ENCODE data around the gene ZC2HC1B.

The ZC2HC1B gene

GRCh38 chr6:143961886-143962878, 97.9 kb downstream of the ZC2HC1B start:
- no peak overlapping the region for H3K9ac ChIP-seq
- no peaks in the 10 kb centered on the region for H3K4me1 ChIP-seq
- H2AFZ ChIP-seq, result no peak overlapping the region
- no peaks in the 10 kb centered on the region for H3K79me2 ChIP-seq
- TF ChIP-seq, protein P1, sequence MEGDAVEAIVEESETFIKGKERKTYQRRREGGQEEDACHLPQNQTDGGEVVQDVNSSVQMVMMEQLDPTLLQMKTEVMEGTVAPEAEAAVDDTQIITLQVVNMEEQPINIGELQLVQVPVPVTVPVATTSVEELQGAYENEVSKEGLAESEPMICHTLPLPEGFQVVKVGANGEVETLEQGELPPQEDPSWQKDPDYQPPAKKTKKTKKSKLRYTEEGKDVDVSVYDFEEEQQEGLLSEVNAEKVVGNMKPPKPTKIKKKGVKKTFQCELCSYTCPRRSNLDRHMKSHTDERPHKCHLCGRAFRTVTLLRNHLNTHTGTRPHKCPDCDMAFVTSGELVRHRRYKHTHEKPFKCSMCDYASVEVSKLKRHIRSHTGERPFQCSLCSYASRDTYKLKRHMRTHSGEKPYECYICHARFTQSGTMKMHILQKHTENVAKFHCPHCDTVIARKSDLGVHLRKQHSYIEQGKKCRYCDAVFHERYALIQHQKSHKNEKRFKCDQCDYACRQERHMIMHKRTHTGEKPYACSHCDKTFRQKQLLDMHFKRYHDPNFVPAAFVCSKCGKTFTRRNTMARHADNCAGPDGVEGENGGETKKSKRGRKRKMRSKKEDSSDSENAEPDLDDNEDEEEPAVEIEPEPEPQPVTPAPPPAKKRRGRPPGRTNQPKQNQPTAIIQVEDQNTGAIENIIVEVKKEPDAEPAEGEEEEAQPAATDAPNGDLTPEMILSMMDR (IDR thresholded peaks at IDR 0.05), result no peak
- no peak overlapping the region for H3K4me2 ChIP-seq (ENCODE audit: low read length)
- no peak overlapping the region for H3K27ac ChIP-seq
- H3K36me3 ChIP-seq (ENCODE audit: control insufficient read depth, insufficient read depth, low read length), result no peaks in the 10 kb centered on the region
- H3K9me3 ChIP-seq (ENCODE audit: control insufficient read depth, low read length), result no peaks in the 10 kb centered on the region
- H3K4me3 ChIP-seq (ENCODE audit: low read depth, low read length), result no peak overlapping the region
- no peaks in the 10 kb centered on the region for H3K27me3 ChIP-seq (ENCODE audit: control insufficient read depth, insufficient read depth, low read length)

DNA sequence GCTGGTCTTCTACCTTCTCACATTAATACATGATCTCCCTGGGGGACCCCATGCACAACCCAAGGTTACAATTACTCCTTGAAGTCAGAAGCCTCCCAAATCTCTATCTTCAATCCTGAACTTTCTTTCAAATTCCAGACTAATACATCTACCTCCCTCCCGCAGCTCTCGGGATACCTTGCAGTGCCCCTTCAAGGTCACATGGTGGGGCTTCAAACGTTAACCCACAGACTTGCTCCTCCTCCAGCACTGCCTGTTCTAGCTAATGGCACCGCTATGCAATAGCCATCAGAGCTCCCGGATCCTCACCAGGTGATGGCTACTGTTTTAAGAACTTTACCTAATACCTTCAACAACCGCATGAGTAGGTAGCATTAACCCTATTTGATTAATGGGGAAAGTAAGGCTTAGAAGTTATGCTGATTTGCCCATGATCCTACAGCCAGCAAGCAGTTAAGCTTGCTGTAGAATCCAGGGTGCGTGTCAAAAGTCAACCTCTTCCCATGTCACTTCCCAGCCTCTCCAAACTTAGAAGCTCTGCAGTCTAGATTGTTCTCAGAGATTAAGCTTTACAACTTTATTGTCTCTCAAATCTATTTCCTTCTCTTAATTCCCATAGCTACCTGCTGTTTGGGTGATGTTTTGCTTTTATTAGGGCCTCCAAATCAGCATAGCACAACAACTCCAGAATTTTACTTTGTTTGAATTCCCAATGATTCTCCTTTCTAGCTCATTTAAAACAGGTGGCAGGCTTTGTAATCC, 99.1 kb downstream of the ZC2HC1B start:
- no peak overlapping the region for H2AFZ ChIP-seq
- H3K9ac ChIP-seq, result no peak overlapping the region
- no peaks in the 10 kb centered on the region for H3K79me2 ChIP-seq
- H3K4me1 ChIP-seq, result no peaks in the 10 kb centered on the region
- no peak overlapping the region for H3K4me2 ChIP-seq (ENCODE audit: low read length)
- TF ChIP-seq, protein P1 (IDR thresholded peaks at IDR 0.05), result no peak
- no peaks in the 10 kb centered on the region for H3K9me3 ChIP-seq (ENCODE audit: control insufficient read depth, low read length)
- no peaks in the 10 kb centered on the region for H3K27me3 ChIP-seq (ENCODE audit: control insufficient read depth, insufficient read depth, low read length)
- H3K36me3 ChIP-seq (ENCODE audit: control insufficient read depth, insufficient read depth, low read length), result no peaks in the 10 kb centered on the region
- no peak overlapping the region for H3K4me3 ChIP-seq (ENCODE audit: low read depth, low read length)
- no peak overlapping the region for H3K27ac ChIP-seq

DNA sequence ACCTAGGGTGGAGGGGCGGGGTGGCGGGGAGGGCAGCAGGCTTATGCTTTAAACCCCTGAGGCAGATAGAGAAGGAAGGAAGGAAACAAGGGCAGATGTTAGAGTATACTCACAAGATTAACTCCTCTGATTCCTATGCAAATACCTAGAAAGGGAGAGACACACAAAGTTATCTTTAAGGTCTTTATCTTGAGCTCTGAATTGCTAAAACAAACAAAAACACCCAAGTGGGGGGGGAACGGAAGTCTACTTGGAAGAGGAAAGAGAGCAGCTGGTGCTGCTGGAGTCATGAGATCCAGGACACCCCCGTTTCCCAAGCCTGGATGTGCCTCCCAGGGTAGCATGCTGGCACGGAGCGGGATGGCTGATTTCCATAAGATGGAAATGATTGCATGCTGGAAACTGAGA, 100.4 kb downstream of the ZC2HC1B start:
- TF ChIP-seq, protein P1 (IDR thresholded peaks at IDR 0.05), result no peak
- H3K79me2 ChIP-seq, result no peaks in the 10 kb centered on the region
- no peak overlapping the region for H3K4me2 ChIP-seq (ENCODE audit: low read length)
- H3K9ac ChIP-seq, result no peak overlapping the region
- H2AFZ ChIP-seq, result no peak overlapping the region
- H3K4me3 ChIP-seq (ENCODE audit: low read depth, low read length), result no peak overlapping the region
- no peaks in the 10 kb centered on the region for H3K4me1 ChIP-seq
- no peaks in the 10 kb centered on the region for H3K27me3 ChIP-seq (ENCODE audit: control insufficient read depth, insufficient read depth, low read length)
- H3K27ac ChIP-seq, result no peak overlapping the region
- no peaks in the 10 kb centered on the region for H3K9me3 ChIP-seq (ENCODE audit: control insufficient read depth, low read length)
- H3K36me3 ChIP-seq (ENCODE audit: control insufficient read depth, insufficient read depth, low read length), result no peaks in the 10 kb centered on the region

- Histone ChIP-seq H3K9me3 (ENCODE audit: control insufficient read depth, low read length) (no peaks in the 10 kb centered on the region), H3K9ac (no peak overlapping the region), H3K79me2 (no peaks in the 10 kb centered on the region), H3K27ac (no peak overlapping the region), H3K4me2 (ENCODE audit: low read length) (no peak overlapping the region), H3K27me3 (ENCODE audit: control insufficient read depth, insufficient read depth, low read length) (no peaks in the 10 kb centered on the region), H2AFZ (no peak overlapping the region), H3K36me3 (ENCODE audit: control insufficient read depth, insufficient read depth, low read length) (no peaks in the 10 kb centered on the region), H3K4me3 (ENCODE audit: low read depth, low read length) (no peak overlapping the region), H3K4me1 (no peaks in the 10 kb centered on the region)
- TF ChIP-seq, protein P1 (IDR thresholded peaks at IDR 0.05), result no peak
Measured at GRCh38 chr6:143965503-143966171, 101.4 kb downstream of the ZC2HC1B start.
